ENCODE data around the gene ATXN2.
A peak's percentile ranks its signal among the peaks of the same experiment; 100 is the strongest.
"Not testable (repeated sequence)": the region's sequence is repeated elsewhere in the genome, so short reads cannot be mapped to it uniquely, and the experiment has no call there.

ATXN2 gene

DNA sequence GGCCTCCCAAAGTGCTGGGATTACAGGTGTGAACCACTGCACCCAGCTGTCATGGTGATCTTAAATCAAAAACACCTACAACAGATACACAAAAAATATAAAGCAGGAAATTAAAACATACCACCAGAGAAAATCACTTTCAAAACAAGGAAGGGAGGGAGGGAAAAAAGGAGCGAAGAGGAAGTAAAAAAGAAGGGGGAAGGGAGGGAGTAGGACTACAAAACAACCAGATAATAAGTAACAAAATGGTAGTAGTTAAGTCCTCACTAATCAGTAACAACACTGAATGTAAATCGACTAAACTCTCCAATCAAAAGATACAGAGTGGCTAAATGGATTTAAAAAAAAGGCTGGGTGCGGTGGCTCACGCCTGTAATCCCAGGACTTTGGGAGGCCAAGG lies 104.4 kb downstream of the ATXN2 start:
- no peak for DNase-seq

DNA sequence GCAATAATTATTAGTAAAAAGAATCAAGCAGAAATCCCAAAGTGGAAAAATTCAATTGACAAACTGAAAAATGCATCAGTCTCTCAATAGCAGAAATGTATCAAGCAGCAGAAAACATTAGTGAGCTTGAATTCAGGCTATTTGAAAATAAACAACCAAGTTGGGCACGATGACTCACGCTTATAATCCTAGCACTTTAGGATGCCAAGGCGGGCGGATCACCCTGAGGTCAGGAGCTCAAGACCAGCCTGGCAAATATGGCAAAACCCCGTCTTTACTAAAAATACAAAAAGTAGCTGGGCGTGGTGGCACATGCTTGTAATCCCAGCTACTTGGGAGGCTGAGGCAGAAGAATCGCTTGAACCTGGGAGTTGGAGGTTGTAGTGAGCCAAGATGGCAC lies 106.1 kb downstream of the ATXN2 start:
- not testable (repeated sequence) for DNase-seq

DNA sequence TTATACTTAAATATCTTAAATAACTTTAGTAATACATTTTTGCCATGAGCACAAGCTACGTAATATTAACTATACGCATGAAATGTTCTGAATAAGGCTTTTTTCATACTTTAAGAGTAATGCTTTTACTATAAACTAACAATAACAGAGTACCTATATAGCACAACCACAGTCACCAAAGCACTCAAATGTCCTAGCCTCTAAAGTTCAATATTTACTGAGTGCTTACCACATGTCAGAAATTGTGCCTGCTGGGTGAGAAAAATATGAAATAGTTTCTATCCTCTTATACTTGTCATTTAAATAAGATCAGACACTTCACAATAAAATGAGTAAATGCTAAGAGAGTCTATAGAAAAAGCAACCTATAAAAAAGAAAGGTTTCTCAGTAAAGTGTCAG lies 110.3 kb downstream of the ATXN2 start:
- no peak for DNase-seq

DNA sequence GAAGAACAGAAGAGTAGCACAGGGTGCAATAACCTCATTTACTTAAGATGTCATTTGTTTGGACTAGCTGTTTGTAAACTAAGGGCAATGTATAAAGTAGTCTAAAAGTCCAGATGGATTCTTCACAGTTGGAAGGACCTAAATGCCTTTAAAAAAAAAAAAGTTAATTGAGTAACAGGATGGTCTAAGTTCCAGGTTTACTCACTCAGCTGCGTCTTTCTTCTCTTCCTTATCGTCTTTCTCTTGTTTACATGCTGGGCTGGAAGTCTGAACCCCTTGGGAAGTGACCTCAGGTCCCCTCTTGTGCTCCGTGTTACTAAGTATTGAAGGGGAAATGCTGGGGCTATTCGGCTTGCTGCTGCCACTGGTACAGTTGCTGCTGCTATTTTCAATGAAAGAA lies 110.8 kb downstream of the ATXN2 start:
- DNase-seq = no peak

DNA sequence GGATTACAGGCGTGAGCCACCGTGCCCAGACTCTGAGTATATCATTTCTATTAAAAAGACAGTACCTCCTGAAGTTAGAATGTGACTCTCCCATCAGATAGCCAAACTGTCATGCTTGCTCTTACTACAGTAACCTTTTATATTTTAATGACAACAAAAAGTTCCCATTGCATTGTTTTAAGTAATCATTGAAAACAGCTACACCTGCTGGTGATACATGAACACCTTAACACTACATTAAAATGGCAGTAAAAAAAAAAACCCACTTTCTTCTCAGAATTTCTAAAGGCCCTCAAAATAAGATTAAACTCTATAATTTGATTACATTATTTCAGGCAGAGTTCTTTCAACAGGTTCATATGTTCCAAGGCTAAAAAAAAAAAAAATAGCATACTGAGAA lies 116.7 kb downstream of the ATXN2 start:
- DNase-seq = peak in 1 of 2 donors; percentile 6

DNA sequence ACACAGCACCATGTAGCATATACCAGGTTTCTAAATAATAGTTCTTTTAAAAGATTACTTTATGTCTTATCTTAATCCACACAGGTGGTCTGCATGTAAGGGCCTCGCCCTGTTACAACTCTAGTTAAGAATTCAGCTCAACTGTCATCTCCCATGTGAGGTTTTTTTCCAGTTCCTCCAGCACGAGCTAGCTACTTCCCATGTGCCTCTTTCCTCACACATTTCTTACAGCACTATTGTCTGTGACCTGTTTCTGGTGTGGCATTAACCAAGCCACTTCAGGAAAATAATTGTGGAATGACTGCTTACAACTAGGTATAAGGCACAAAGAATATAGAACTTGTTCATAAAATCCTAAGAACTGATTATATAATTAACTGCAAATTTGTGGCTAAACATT lies 127.9 kb downstream of the ATXN2 start:
- peak; percentile 37 to 56 for DNase-seq

DNA sequence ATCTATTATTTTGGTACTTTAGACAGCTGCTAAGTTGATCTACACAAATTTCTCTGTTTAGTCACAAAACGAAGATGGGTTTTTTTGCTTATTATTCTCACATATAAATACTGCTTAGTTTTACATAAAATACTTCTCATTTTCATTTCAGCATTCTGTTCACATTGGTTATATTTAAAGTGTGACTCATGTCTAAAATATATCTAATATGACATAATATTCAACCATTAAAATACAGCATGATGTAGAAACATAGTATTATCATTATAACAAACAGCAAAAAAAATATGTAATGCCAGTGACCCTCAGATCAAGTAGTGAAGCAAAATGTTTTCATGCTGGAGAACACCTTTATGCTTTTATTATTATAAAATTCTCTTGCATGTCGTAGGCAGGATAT lies 129.7 kb downstream of the ATXN2 start:
- DNase-seq = no peak

DNA sequence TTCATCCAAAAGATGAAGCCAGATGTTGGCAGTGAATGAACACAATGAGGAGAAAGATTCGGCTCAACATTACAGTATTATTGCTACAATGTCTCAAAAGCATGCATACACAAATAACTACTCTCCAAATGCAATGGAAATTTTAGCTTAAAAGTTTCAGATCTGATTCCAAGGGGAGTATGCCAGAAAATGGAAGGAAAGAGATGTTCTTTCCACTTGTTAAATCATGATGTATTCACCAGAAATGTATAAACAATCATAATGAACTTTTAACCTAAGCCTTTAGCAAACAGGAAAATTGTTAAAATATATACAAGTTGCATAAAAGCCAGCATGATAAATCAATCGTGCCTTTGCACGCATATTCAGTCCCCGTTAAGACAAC lies 131.3 kb downstream of the ATXN2 start:
- DNase-seq = no peak

DNA sequence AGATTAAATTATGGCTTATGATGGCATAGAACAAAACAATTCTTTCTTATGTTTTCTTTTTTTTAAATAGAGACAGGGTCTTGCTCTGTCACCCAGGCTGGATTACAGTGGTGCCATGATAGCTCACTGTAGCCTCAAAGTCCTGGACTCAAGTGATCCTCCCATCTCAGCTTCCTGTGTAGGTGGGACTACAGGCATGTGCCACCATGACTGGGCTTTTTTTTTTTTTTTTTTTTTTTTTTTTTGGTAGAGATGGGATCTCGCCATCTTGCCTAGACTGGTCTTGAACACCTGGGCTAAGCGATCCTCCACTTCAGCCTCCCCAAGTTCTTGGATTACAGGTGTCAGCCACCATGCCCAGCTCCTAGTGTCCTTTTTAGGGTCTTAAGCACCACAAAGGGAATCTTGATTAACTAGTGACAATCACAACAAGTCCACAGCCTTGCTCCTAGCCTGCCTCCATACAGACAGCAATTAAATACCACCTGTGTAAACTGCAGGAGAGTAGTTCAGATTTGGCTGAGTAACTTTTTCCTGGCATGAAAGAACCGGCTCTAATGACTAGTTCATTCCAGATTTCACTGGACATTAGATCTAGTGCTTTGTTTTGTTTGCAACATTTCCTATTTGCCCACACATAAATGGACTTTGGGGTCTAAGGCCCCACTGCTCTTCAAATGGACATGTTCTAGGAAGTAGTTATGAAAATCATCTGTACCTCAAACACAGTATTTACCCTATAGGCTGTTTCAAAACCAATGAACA lies 131.8 kb downstream of the ATXN2 start:
- DNase-seq = peak in 1 of 2 donors; percentile 34

DNA sequence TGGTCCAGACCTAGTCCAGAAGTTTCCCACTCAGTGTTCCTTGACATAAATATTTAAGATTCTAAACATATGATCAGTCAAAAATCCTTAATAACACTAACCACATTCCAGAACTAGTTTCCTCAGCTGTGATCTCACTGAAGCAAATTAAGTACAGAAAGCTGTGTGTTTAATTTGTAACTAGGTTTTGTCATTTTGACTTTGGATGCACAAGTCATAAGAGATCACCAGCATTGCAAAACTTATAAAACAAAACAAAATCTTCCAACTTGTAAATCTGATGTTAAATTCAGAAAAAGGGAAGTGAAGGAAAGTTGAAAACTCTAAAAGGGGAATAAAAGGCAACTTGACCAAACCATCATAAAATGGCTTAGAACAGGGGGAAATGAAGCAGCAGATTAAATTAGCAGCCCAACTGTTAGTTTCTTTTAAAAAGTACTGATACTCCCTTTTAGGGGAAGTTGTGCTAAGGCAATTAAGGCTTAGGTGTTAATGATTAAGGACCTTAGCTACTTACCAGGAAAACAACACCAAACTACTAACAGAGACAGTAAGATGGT lies 136.8 kb downstream of the ATXN2 start:
- DNase-seq = peak; percentile 44 to 50

DNA sequence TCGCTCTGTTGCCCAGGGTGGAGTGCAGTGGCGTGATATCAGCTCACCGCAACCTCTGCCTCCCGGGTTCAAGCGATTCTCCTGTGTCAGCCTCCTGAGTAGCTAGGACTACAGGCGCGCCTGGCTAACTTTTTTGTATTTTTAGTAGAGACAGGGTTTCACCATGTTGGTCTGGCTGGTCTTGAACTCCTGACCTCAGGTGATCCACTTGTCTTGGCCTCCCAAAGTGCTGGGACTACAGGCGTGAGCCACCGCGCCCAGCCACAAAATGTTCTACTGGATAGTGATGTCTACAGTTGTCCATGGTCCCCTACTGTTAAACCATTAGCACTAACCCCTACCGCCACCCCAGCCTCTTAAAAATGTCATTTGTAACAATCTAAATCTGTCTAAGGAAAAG lies 139.0 kb downstream of the ATXN2 start:
- not testable (repeated sequence) for DNase-seq

DNA sequence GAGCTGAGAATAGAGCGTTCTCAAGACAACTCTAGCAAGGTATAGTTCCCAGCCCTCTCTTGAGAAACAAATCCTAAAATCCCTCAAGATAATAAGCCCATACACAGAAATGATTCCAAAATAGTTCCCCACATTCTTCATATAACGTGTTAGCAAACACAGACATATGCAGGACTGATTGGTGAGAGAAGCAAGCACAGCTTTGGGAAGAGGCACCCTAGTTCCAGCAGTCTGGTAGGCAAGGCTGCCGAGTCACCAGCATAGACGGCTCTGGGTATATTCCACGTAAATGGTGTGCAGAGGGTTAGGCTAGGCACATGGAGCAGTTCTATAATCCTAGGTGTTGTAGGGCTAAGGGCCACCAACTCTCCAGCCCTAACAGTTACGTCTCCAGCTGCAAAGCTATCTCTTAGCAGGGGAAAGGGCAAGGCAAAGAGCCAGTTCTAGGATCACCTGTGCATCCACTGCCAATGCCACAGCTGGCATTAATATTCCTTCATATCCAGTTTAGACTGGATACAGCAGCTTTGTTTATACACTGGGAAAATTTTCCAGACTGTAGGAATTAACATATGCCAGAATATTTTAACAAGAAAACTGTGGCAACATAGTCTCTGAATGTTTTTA lies 140.5 kb downstream of the ATXN2 start:
- DNase-seq = no peak

DNA sequence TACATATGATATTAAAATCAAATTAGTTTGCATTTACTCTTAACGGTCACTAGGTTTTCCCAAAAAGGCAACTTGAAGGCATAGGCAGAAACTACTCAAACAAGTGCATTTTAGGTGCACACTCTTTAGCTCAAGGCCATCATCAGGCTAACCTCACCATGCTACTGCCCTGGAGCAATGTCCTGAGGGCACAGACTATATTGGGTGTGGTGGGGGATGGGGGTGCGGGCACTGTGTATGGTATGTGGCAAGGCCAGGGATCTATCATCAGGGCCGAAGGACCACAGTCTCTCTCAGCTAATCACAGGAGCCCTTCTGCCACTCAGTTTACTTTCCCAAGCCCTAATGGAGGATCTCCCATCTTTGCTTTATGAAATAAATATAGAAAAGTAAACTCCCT lies 141.5 kb downstream of the ATXN2 start:
- DNase-seq = no peak

DNA sequence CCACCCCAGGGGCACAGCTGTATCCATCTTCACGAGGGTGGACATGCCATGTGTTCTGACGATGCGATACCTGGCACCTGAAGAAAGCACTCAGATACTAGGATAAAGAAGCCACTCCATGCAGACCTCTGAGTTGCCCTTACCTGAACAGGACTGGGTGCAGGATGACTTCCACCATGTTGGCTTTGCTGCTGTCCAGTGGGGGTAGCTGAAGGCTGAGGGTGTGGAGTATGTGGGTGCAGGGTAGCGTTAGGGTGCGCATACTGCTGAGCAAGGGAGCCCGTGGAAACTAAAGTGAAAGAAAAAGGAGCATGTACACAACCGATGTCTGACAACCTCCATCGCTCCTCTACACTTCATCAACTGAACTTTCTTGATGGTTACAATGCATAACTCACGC lies 142.0 kb downstream of the ATXN2 start:
- no peak for DNase-seq

DNA sequence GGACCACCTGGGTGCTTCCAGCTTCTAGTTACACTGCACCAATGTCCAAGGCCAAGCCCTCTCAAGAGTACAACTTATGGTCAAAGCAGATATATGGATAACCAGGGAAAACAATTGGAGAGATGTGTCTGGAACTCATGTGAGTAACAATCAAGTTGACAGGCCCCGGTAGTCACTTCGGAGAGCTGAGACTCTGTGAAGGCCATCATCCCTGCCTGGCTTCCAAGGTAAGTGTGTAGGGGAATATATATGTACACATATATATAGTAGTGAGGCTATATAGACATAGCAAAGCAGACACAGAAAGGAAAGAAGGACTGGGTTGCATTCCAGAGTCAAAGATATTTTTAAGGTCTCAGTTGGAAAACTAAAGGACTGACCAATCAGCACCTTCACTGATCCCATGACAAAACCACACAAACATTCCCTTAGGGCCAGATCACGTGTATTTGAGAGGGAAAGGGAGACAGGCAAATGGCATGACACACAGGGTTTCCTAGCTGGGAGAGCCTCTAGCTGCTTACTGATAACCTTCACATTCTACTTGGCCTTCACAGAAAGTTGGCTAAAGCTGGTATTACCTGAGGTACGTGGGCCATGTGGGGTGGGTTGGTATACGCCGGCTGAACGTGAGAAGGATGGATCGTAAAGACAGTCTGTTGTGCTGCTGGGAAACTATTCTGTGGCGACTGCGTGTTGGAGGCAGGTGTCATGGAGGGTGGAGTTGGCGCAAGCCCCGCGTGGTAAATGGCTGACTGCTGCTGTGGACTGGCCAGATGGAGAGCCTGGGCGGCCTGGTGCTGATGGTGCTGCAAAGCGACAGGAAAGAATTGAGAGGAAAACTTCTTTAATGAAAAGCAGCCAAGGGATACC lies 143.4 kb downstream of the ATXN2 start:
- no peak for DNase-seq

DNA sequence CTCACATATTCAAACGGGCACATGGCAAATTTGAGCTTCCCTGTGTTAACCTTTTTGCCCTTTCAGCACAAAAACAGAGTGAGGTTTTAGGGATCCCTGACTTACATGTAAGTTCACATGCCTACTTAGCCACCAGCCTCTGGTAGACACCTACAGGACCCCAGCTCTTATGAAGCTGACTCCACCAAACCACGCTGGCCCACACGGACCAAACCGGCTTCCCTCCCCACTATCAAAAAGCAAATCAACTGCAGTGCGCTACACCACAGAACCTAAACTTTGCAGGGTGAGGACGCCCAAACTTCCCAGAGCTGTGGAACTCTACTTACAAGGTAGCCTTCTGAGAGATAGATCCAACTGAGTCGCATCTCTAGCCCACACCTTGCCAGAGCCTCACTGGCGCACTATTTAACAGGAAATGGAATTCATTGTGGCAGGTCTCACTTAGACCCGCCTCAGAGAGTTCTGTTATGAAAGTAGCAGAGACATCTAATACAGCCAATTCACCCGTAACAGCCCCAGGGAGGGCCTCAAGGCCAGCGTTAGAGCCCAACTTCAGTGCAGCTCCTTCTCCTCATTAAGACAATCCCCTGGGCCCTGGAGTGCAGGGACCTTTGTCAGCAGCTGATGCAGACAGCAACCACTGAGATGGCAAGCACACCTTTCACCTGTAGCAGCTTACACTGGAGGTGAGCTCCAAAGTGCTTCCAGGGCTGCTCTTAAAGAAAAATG lies 144.2 kb downstream of the ATXN2 start:
- DNase-seq = no peak

DNA sequence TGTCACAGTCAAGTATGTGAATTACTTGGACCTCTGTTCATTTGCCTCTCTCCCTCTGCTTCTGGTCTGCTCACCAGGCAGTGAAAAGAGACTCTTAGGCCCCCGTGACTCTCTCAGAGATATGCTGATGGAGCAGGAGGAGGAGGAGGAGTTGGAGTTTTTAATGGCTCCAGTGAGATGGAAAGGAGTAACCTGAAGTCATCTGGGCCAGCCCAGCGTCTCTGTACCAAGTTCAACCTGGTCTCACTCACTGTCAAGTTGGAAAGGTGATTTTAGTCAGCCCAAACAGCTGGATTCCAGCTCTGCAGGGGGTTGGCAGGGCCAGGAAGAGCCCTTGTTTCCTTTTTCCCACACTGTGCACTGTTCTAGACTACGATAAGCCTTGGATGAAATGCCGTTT lies 144.8 kb downstream of the ATXN2 start:
- no peak for DNase-seq

DNA sequence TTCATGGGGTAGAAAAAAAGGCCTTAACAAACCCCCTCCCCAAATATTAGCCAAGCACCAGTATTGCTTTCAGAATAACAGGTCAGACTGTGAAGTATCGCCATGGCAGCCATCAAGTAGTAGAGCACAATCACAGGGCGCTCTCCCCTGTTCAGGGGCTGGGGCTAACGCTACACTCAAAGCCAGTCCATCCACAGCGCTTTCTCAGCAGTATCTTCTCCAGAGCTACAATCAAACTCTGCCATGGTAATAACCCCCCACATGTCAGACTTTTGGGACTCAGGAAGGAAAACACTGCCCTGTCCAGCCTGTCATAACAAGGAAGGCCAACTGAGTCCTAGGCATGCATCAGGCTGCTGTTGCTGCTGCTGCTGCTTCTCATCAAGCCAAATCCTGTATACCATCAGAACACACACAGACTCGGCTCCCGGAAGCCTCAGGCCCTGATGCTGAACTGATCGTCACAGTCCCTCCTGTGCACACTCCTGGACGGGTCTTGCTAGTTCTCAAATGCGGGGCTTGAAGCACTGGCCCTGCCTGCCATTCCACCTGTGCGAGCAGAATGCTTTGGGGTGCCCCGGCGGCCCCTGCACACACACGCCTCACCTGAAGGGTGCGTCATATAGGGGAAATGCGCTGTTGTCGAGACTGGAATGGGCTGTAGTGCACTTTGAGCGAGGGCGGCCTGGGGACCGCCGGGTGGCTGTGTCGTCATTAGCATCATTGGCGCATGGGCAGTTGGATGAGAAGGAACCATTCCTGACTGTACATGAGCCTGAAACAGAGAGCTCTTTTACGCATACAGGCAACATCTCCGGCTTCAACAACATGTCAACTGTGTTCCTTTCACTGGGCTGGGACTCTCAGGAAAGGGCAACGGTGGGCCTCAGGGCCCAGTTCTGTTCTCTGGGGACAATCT lies 145.8 kb downstream of the ATXN2 start:
- no peak for DNase-seq

DNA sequence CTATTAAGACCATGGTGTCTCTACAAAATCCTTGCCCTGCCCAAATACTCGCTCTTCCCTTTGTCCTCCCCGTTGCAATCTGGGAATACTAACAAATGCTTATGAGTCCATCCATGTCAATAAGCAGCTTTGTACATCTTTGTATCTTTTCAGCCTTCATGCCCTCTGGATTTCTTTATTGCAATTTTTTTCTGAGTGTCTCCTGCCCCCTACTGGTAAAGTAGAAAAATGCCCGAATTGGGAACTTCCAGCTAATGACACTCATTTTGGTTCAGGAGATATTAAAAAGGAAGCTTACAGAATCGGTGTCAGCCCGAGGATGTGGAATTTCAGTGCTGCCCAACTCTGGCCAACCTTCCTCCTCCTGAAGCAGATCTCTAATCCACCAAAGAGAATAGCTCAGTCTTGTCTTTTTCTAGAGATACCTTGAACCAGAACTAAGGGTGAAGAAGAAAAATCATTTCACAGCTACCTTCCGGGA lies 147.4 kb downstream of the ATXN2 start:
- peak; percentile 66 to 86 for DNase-seq

DNA sequence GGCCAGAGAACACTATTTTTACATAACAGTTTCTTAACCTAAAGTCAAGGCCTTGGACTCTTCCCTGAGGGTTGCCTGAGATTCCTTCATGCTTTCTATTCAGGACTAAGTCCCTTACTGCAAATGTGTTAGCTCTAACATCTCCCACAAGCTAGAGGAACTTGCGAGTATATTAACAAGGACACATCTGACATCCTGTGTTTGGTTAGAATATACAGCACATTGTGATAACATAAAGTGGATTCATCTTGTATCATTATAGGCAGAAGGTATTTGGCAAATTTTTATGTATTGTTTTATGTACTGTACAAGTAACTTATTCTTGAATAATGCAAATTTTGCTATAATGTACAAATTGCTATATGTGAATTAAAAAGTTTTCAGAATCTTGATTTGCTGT lies 147.9 kb downstream of the ATXN2 start:
- no peak for DNase-seq

DNA sequence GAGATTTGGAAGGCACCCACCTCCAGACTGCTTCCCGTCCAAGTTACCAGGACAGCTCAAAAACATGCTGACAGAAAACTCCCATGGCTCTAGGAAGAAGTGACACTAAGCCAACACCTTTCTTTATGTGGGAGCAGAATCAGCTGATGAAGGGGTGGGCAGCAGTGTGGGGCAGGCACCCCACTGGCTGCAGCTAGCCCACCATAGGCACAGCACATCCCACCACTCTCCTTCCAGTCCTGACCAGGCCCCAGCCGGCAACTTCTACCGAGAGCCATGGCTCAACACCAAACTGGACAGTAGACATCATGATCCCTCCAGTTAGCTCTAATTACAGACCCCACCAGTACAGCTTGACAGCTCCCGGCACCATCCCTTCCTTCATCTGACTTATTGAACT lies 148.4 kb downstream of the ATXN2 start:
- no peak for DNase-seq

Data from inflammatory macrophage treated with lipopolysaccharide for 1 hour (primary cell).